Colonic mucosa (tissue), 4 donors: ENCODE results near the gene USP17L28. TPM values are rescaled to one million over a fixed set of nuclear protein-coding genes. Genes with fewer than 3 reads are reported as not detected.
"Not testable (repeated sequence)": the region's sequence is repeated elsewhere in the genome, so short reads cannot be mapped to it uniquely, and the experiment has no call there.

Source experiments
- DNase-seq: peaks from one replicate; pipeline ENCODE4 v3.0.0-alpha.2; 2020
- H3K27ac ChIP-seq: fragments of 200-600 bp; one replicate; pipeline ENCODE4 v1.8.0; 2021
- H3K27me3 ChIP-seq: fragments of 200-600 bp; one replicate; pipeline ENCODE4 v1.8.0; 2021
- H3K36me3 ChIP-seq: fragments of 200-600 bp; one replicate; pipeline ENCODE4 v1.8.0; 2021
- H3K4me1 ChIP-seq: fragments of 200-600 bp; one replicate; pipeline ENCODE4 v1.8.0; 2021; ENCODE audit warnings: mild to moderate bottlenecking
- H3K4me3 ChIP-seq: fragments of 200-600 bp; one replicate; pipeline ENCODE4 v1.8.0; 2021
- H3K9ac ChIP-seq, 2 donors: one replicate each; pipeline ENCODE4 v1.7.0; 2013; ENCODE audit warnings: control low read depth in 2 of 2, low read depth in 2 of 2, low read length in 2 of 2
- H3K9me3 ChIP-seq: fragments of 200-600 bp; one replicate; pipeline ENCODE4 v1.8.0; 2021
- intact Hi-C: fragments of 100-400 bp; cut with DNase I; formaldehyde crosslinking; loops from one replicate; pipeline ENCODE4 v1.14.1; 2022
- total RNA-seq, 2 donors: library from RNA; stranded (reverse); fragmentation: NEBNext Ultra II Directional in 1 of 2; extraction: Animal tissue kit (Norgen Biotek cat#: 25700) in 1 of 2; gene quantifications; one replicate each; pipeline ENCODE4 v1.2.1, GENCODE V29; 2021
- donor health status: healthy.
- donor health status: DM: no; HTN: no; CAD: no.
- donor health status: DM: no; HTN: no; CAD: no.

USP17L28 gene
- not detected for total RNA-seq

DNA sequence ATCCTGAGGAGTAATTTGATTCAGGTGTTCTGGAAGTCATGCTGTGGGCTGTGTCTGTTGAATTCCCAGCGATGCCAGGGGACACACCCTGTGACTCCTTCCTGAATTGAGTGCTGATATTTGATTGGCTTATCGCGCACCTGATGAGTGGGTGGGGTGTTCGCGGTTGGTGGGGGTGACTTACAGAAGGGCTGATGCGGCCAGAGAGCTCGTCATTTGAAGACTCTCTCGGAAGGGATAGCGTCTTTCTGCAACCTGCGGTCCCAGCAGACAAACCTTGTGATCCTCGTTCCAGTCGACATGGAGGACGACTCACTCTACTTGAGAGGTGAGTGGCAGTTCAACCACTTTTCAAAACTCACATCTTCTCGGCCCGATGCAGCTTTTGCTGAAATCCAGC, at the start of gene USP17L28:
USP17L28 (plus strand) TSS at position 301 of the 400 bp plus-strand sequence; CDS start at position 301, 0 bp downstream.
- H3K36me3 ChIP-seq, H3K9ac ChIP-seq, H3K9me3 ChIP-seq, intact Hi-C loops, H3K4me3 ChIP-seq, H3K27me3 ChIP-seq, DNase-seq, H3K4me1 ChIP-seq, H3K27ac ChIP-seq: not testable (repeated sequence)

DNA sequence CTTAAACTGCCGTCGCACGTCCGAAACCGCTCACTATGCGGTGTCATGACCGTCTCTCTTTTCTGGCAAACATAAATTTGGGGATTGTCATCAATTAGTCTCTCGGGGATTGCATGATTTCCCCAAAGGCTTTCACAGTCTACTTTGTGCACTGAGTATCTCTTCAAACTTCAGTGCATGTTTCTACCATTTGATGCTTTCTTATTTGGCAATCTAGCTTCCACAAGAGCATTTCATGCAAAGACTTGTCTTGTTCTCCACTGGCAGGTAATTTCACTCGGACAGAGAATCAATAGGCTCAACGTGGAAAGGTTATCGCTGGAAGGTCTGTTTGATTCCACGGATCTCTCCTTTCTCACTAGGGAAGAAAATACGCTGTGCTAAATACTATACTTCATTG, 24.5 kb upstream of the USP17L28 start:
- H3K4me1 ChIP-seq, H3K9ac ChIP-seq, H3K9me3 ChIP-seq, DNase-seq, H3K27me3 ChIP-seq, H3K36me3 ChIP-seq, intact Hi-C loops, H3K27ac ChIP-seq, H3K4me3 ChIP-seq: not testable (repeated sequence)

- intact Hi-C loops, H3K4me3 ChIP-seq, H3K9me3 ChIP-seq, DNase-seq, H3K9ac ChIP-seq, H3K36me3 ChIP-seq, H3K27ac ChIP-seq, H3K27me3 ChIP-seq, H3K4me1 ChIP-seq: not testable (repeated sequence)
Observed at GRCh38 chr4:9324865-9325264, 23.8 kb upstream of the USP17L28 start, which contains the start of gene USP17L24. Gene USP17L24, plus strand, starts transcription at chr4:9325165. Its CDS starts 0 bp downstream, at chr4:9325165.

DNA sequence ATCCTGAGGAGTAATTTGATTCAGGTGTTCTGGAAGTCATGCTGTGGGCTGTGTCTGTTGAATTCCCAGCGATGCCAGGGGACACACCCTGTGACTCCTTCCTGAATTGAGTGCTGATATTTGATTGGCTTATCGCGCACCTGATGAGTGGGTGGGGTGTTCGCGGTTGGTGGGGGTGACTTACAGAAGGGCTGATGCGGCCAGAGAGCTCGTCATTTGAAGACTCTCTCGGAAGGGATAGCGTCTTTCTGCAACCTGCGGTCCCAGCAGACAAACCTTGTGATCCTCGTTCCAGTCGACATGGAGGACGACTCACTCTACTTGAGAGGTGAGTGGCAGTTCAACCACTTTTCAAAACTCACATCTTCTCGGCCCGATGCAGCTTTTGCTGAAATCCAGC, 19.1 kb upstream of the USP17L28 start, which contains the start of gene USP17L25:
USP17L25 (plus strand) TSS at position 301 of the 400 bp plus-strand sequence; CDS start at position 301, 0 bp downstream.
- DNase-seq, H3K27ac ChIP-seq, H3K9ac ChIP-seq, H3K4me3 ChIP-seq, H3K27me3 ChIP-seq, H3K9me3 ChIP-seq, H3K4me1 ChIP-seq, intact Hi-C loops, H3K36me3 ChIP-seq: not testable (repeated sequence)

DNA sequence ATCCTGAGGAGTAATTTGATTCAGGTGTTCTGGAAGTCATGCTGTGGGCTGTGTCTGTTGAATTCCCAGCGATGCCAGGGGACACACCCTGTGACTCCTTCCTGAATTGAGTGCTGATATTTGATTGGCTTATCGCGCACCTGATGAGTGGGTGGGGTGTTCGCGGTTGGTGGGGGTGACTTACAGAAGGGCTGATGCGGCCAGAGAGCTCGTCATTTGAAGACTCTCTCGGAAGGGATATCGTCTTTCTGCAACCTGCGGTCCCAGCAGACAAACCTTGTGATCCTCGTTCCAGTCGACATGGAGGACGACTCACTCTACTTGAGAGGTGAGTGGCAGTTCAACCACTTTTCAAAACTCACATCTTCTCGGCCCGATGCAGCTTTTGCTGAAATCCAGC, 14.3 kb upstream of the USP17L28 start, which contains the start of gene USP17L26:
USP17L26 (plus strand) TSS at position 301 of the 400 bp plus-strand sequence; CDS start at position 301, 0 bp downstream.
- intact Hi-C loops, H3K27ac ChIP-seq, H3K4me3 ChIP-seq, H3K27me3 ChIP-seq, DNase-seq, H3K9me3 ChIP-seq, H3K36me3 ChIP-seq, H3K9ac ChIP-seq, H3K4me1 ChIP-seq: not testable (repeated sequence)

DNA sequence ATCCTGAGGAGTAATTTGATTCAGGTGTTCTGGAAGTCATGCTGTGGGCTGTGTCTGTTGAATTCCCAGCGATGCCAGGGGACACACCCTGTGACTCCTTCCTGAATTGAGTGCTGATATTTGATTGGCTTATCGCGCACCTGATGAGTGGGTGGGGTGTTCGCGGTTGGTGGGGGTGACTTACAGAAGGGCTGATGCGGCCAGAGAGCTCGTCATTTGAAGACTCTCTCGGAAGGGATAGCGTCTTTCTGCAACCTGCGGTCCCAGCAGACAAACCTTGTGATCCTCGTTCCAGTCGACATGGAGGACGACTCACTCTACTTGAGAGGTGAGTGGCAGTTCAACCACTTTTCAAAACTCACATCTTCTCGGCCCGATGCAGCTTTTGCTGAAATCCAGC, 9.6 kb upstream of the USP17L28 start, which contains the start of gene USP17L5:
USP17L5 (plus strand) TSS at position 301 of the 400 bp plus-strand sequence; CDS start at position 301, 0 bp downstream.
- H3K4me1 ChIP-seq, H3K27me3 ChIP-seq, H3K36me3 ChIP-seq, H3K4me3 ChIP-seq, intact Hi-C loops, DNase-seq, H3K27ac ChIP-seq, H3K9ac ChIP-seq, H3K9me3 ChIP-seq: not testable (repeated sequence)

GRCh38 chr4:9343848-9344247, 4.8 kb upstream of the USP17L28 start, which contains the start of gene USP17L27:
Gene USP17L27, plus strand, starts transcription at chr4:9344148. Its CDS starts 0 bp downstream, at chr4:9344148.
- intact Hi-C loops, H3K4me3 ChIP-seq, H3K36me3 ChIP-seq, H3K9me3 ChIP-seq, DNase-seq, H3K27me3 ChIP-seq, H3K9ac ChIP-seq, H3K4me1 ChIP-seq, H3K27ac ChIP-seq: not testable (repeated sequence)

- intact Hi-C loops, H3K9me3 ChIP-seq: not testable (repeated sequence)
Observed at GRCh38 chr4:9350866-9351265, 2.2 kb downstream of the USP17L28 start.

DNA sequence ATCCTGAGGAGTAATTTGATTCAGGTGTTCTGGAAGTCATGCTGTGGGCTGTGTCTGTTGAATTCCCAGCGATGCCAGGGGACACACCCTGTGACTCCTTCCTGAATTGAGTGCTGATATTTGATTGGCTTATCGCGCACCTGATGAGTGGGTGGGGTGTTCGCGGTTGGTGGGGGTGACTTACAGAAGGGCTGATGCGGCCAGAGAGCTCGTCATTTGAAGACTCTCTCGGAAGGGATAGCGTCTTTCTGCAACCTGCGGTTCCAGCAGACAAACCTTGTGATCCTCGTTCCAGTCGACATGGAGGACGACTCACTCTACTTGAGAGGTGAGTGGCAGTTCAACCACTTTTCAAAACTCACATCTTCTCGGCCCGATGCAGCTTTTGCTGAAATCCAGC, 4.6 kb downstream of the USP17L28 start, which contains the start of gene USP17L29:
USP17L29 (plus strand) TSS at position 301 of the 400 bp plus-strand sequence; CDS start at position 301, 0 bp downstream.
- H3K4me3 ChIP-seq, H3K27ac ChIP-seq, intact Hi-C loops, H3K27me3 ChIP-seq, H3K9ac ChIP-seq, H3K4me1 ChIP-seq, H3K9me3 ChIP-seq, H3K36me3 ChIP-seq, DNase-seq: not testable (repeated sequence)

More at GRCh38 chr4:9350866-9351265, 2.2 kb downstream of the USP17L28 start:
- not testable (repeated sequence) for H3K27ac ChIP-seq, H3K4me3 ChIP-seq, H3K4me1 ChIP-seq, DNase-seq, H3K27me3 ChIP-seq, H3K36me3 ChIP-seq, H3K9ac ChIP-seq

- H3K36me3 ChIP-seq, intact Hi-C loops, DNase-seq, H3K9ac ChIP-seq, H3K27me3 ChIP-seq, H3K27ac ChIP-seq, H3K4me1 ChIP-seq, H3K9me3 ChIP-seq, H3K4me3 ChIP-seq: not testable (repeated sequence)
Observed at GRCh38 chr4:9362829-9363228, 14.1 kb downstream of the USP17L28 start, which contains the start of gene USP17L30. Gene USP17L30, plus strand, starts transcription at chr4:9363129. Its CDS starts 0 bp downstream, at chr4:9363129.

GRCh38 chr4:9379881-9380280, 31.2 kb downstream of the USP17L28 start:
- DNase-seq, H3K9me3 ChIP-seq, H3K4me3 ChIP-seq, intact Hi-C loops, H3K4me1 ChIP-seq, H3K27me3 ChIP-seq, H3K27ac ChIP-seq, H3K36me3 ChIP-seq, H3K9ac ChIP-seq: not testable (repeated sequence)
